NCI-H1930 (cell line): ENCODE data around the gene ARHGAP24.
"Not testable (repeated sequence)": the region's sequence is repeated elsewhere in the genome, so short reads cannot be mapped to it uniquely, and the experiment has no call there.

Source experiments
- DNase-seq, 2 experiments: peaks; one replicate each; lab custom pipeline; 2025; lab: John Stamatoyannopoulos, UW

ARHGAP24 gene

GRCh38 chr4:85913931-85914694, 439.2 kb downstream of the ARHGAP24 start:
- DNase-seq, result no peak

- not testable (repeated sequence) for DNase-seq
Observed at GRCh38 chr4:85915570-85915969, 440.6 kb downstream of the ARHGAP24 start.

GRCh38 chr4:85919200-85919887, 444.4 kb downstream of the ARHGAP24 start:
- DNase-seq, result no peak

- DNase-seq, result no peak
Observed at GRCh38 chr4:85925071-85925470, 450.1 kb downstream of the ARHGAP24 start.

GRCh38 chr4:85928775-85929591, 454.0 kb downstream of the ARHGAP24 start:
- no peak for DNase-seq

- DNase-seq, result no peak
Observed at GRCh38 chr4:85929961-85930665, 455.2 kb downstream of the ARHGAP24 start.

- DNase-seq, result no peak
Observed at GRCh38 chr4:85932500-85933290, 457.7 kb downstream of the ARHGAP24 start.

GRCh38 chr4:85933291-85933640, 458.3 kb downstream of the ARHGAP24 start:
- no peak for DNase-seq

- no peak for DNase-seq
Observed at GRCh38 chr4:85937507-85937906, 462.6 kb downstream of the ARHGAP24 start.

GRCh38 chr4:85938062-85938461, 463.1 kb downstream of the ARHGAP24 start:
- DNase-seq, result no peak

GRCh38 chr4:85938902-85939301, 464.0 kb downstream of the ARHGAP24 start:
- no peak for DNase-seq

- DNase-seq, result no peak
Observed at GRCh38 chr4:85939595-85939994, 464.6 kb downstream of the ARHGAP24 start.

- DNase-seq, result no peak
Observed at GRCh38 chr4:85940151-85940550, 465.2 kb downstream of the ARHGAP24 start.

- no peak for DNase-seq
Observed at GRCh38 chr4:85942107-85942506, 467.2 kb downstream of the ARHGAP24 start.

- DNase-seq, result no peak
Observed at GRCh38 chr4:85946821-85947220, 471.9 kb downstream of the ARHGAP24 start.

- no peak for DNase-seq
Observed at GRCh38 chr4:85951099-85951498, 476.1 kb downstream of the ARHGAP24 start.

GRCh38 chr4:85952528-85952927, 477.6 kb downstream of the ARHGAP24 start:
- no peak for DNase-seq

GRCh38 chr4:85952972-85953650, 478.2 kb downstream of the ARHGAP24 start:
- no peak for DNase-seq

- no peak for DNase-seq
Observed at GRCh38 chr4:85953651-85954018, 478.7 kb downstream of the ARHGAP24 start.

- no peak for DNase-seq
Observed at GRCh38 chr4:85955620-85956292, 480.8 kb downstream of the ARHGAP24 start.
